Upper lobe of right lung (tissue), 1 donor: ENCODE measurements around the gene INPP4B. TPM values are rescaled to one million over a fixed set of nuclear protein-coding genes. Genes with fewer than 3 reads are reported as not detected.

Experiments
- ATAC-seq: fragments of 200-7000 bp; cut with Tn5 transposase; one replicate; pipeline ENCODE4 v1.9.1; 2020; ENCODE audit warnings: mild to moderate bottlenecking, moderate library complexity
- DNase-seq: peaks from one replicate; pipeline ENCODE4 v3.0.0-alpha.2; 2020
- H3K27ac ChIP-seq: fragments of 200-600 bp; one replicate; pipeline ENCODE4 v1.8.0; 2022
- H3K27me3 ChIP-seq: fragments of 200-600 bp; one replicate; pipeline ENCODE4 v1.8.0; 2022; ENCODE audit warnings: mild to moderate bottlenecking
- H3K36me3 ChIP-seq: fragments of 200-600 bp; one replicate; pipeline ENCODE4 v1.8.0; 2022
- H3K4me1 ChIP-seq: fragments of 200-600 bp; one replicate; pipeline ENCODE4 v1.8.0; 2022
- H3K4me3 ChIP-seq: fragments of 200-600 bp; one replicate; pipeline ENCODE4 v1.8.0; 2022; ENCODE audit warnings: mild to moderate bottlenecking
- H3K9me3 ChIP-seq: fragments of 200-600 bp; one replicate; pipeline ENCODE4 v1.8.0; 2022
- intact Hi-C: fragments of 100-400 bp; cut with DNase I; formaldehyde crosslinking; loops from one replicate; pipeline ENCODE4 v1.11.0; 2022
- total RNA-seq: library from RNA; stranded (reverse); fragmentation: NEBNext Ultra II Directional; extraction: Animal tissue kit (Norgen Biotek cat#: 25700); gene quantifications from one replicate; pipeline ENCODE4 v1.2.1, GENCODE V29; 2021
- TF ChIP-seq, protein P1 (sequence below): fragments of 200-600 bp; IDR thresholded peaks from one replicate; pipeline ENCODE4 v1.8.0; 2022; ENCODE audit warnings: antibody characterized with exemption
- donor health status: DM: no; HTN: yes; CAD: no; lungs with severe emphysema.

INPP4B gene
- total RNA-seq, 1 donor from 2014 or later: 20.7 TPM

DNA sequence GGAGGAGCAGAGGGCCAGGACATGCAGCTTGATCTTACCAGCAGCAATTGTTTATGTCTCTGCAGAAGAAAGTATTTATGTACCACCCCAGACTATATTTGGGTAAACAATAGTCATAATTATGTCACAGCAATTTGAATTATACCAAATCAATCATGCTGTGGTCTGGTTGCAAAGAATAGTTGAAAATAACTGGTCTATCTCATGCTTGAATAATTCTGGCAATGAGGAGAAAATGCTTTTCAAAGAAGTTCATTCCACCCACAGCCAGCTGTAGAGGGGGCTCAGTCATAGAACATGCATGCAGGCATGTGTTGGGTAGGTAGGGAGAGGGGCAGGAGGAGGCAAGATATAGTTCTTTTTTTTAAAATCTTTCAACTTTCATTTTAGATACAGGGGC, 810.5 kb downstream of the INPP4B start:
- Histone ChIP-seq H3K9me3 (no peaks in the 10 kb centered on the region), H3K27me3 (no peaks in the 10 kb centered on the region), H3K27ac (no peak overlapping the region), H3K36me3 (no peaks in the 10 kb centered on the region), H3K4me3 (no peak overlapping the region), H3K4me1 (no peaks in the 10 kb centered on the region)
- intact Hi-C loops: no loop called here
- no peak for DNase-seq
- no peak for ATAC-seq
- TF ChIP-seq, protein P1, sequence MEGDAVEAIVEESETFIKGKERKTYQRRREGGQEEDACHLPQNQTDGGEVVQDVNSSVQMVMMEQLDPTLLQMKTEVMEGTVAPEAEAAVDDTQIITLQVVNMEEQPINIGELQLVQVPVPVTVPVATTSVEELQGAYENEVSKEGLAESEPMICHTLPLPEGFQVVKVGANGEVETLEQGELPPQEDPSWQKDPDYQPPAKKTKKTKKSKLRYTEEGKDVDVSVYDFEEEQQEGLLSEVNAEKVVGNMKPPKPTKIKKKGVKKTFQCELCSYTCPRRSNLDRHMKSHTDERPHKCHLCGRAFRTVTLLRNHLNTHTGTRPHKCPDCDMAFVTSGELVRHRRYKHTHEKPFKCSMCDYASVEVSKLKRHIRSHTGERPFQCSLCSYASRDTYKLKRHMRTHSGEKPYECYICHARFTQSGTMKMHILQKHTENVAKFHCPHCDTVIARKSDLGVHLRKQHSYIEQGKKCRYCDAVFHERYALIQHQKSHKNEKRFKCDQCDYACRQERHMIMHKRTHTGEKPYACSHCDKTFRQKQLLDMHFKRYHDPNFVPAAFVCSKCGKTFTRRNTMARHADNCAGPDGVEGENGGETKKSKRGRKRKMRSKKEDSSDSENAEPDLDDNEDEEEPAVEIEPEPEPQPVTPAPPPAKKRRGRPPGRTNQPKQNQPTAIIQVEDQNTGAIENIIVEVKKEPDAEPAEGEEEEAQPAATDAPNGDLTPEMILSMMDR: no peak

DNA sequence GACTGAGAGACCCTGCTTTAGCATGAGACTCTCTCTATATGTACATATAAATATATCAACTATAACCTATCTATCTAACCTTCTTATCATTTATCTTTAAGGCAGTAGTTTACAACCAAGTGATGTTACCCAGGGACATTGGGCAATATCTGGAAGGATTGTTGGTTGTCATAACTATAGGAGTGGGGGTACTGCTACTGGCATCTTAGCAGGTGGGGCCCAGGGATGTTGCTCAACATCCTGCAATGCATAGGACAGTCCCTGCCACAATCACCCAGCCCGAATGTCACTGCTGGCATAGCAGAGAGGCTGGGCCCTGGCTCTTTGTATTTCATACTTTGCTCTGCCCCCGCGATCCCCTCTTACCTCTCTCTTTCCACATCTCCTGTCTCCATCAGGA, 812.0 kb downstream of the INPP4B start:
- no peaks in the 10 kb centered on the region for H3K4me1 ChIP-seq
- DNase-seq (no peak), ATAC-seq (no peak)
- intact Hi-C loops: no loop called here
- H3K36me3 ChIP-seq: no peaks in the 10 kb centered on the region
- TF ChIP-seq, protein P1: no peak
- no peaks in the 10 kb centered on the region for H3K9me3 ChIP-seq
- H3K27me3 ChIP-seq: no peaks in the 10 kb centered on the region
- H3K27ac ChIP-seq: no peak overlapping the region
- no peak overlapping the region for H3K4me3 ChIP-seq

DNA sequence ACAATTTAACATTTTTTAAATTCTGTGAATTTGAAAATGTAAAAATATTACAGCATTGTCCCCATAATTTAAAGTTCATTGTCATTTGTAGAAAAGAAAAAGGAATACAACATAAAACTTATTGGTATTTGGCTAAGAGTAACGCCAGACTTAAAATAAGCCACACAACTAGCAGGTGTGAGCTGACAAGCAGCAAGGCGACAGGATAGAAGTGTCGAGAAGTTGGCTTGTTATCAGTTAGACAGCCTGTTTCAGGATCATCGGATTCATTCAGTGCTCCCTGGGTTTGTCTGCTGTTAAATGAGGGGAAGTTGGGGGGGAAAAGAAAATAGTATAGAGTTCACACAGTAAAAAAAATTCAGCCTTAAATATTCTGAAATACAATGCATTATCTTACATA, 816.1 kb downstream of the INPP4B start:
- intact Hi-C loops: no loop called here
- ATAC-seq: no peak
- no peaks in the 10 kb centered on the region for H3K4me1 ChIP-seq
- H3K4me3 ChIP-seq: no peak overlapping the region
- no peaks in the 10 kb centered on the region for H3K36me3 ChIP-seq
- TF ChIP-seq, protein P1: no peak
- no peak overlapping the region for H3K27ac ChIP-seq
- no peaks in the 10 kb centered on the region for H3K9me3 ChIP-seq
- DNase-seq: no peak
- H3K27me3 ChIP-seq: no peaks in the 10 kb centered on the region

DNA sequence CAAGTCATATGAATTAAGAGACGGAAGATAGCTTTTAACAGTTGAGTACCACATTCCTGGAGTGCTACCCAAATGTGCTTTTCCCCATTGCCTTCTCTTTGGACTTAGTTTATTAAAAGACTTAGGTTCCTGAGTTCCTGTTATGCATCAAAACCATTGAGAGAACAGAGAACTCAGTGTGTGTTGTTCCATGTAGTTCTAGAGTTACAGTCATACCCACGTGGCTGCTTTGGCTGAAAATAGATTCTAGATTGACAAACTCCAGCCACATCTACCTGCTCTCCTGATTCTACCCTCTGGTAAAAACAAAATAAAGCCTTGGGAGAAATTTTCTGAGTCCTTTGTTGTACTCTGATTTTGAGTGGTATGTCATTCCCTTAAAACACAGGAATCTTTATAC, 824.3 kb downstream of the INPP4B start:
- no peak overlapping the region for H3K27ac ChIP-seq
- H3K9me3 ChIP-seq: no peaks in the 10 kb centered on the region
- H3K4me3 ChIP-seq: no peak overlapping the region
- DNase-seq (no peak), ATAC-seq (no peak)
- no peaks in the 10 kb centered on the region for H3K36me3 ChIP-seq
- no peaks in the 10 kb centered on the region for H3K4me1 ChIP-seq
- intact Hi-C loops: no loop called here
- H3K27me3 ChIP-seq: no peaks in the 10 kb centered on the region
- TF ChIP-seq, protein P1: no peak

DNA sequence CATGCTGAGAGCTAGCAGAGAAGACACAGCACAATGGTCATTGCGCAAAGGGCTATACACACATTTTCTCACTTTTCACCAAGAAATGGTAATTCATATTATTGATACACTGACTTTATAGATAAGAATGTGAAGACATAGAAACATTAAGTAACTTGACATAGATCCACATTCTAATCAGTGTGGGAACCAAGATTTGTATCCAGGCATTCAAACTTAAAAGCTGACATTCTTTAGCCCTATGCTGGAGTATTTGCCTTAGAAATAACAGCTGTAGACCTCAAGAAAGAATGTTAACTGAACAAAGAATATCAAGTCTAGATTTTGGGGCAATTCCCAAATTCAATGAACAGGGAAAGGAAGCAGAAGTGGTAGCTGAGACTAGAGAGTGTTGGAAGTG, 824.9 kb downstream of the INPP4B start:
- Histone ChIP-seq H3K27me3 (no peaks in the 10 kb centered on the region), H3K27ac (no peak overlapping the region), H3K9me3 (no peaks in the 10 kb centered on the region), H3K4me1 (no peaks in the 10 kb centered on the region), H3K4me3 (no peak overlapping the region), H3K36me3 (no peaks in the 10 kb centered on the region)
- intact Hi-C loops: no loop called here
- TF ChIP-seq, protein P1: no peak
- ATAC-seq (no peak), DNase-seq (no peak)

DNA sequence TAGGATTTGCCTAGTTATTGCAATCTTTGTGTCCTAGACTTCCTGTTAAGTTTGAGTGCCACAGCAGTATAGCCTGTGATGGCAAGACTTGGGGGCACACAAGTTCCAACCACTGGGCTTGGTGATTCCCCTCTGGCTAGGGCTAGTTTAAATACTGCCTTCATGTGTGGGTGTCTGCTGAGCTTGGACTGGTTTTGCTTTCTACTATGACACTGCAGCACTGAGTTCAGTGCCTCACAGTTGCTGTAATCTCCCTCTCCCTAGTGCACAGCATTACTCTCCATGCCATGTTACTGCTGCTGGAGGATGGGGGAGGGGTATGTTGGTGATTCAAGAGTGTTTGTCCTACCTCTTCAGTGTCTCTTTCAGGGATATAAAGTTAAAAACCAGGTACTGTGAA, 830.1 kb downstream of the INPP4B start:
- no peaks in the 10 kb centered on the region for H3K36me3 ChIP-seq
- intact Hi-C loops: no loop called here
- H3K27ac ChIP-seq: no peak overlapping the region
- H3K4me3 ChIP-seq: no peak overlapping the region
- H3K9me3 ChIP-seq: no peaks in the 10 kb centered on the region
- TF ChIP-seq, protein P1: no peak
- no peaks in the 10 kb centered on the region for H3K27me3 ChIP-seq
- no peak for ATAC-seq
- DNase-seq: no peak
- H3K4me1 ChIP-seq: no peaks in the 10 kb centered on the region
